Lower lobe of right lung (tissue), 2 donors: ENCODE results near the gene COLGALT1. TPM values are rescaled to one million over a fixed set of nuclear protein-coding genes. Genes with fewer than 3 reads are reported as not detected.
"Not testable (repeated sequence)": the region's sequence is repeated elsewhere in the genome, so short reads cannot be mapped to it uniquely, and the experiment has no call there.

ENCODE experiments used
- ATAC-seq, 2 donors: fragments of 200-7000 bp; cut with Tn5 transposase; one replicate each; pipeline ENCODE4 v1.9.1; 2020 to 2022; ENCODE audit warnings: mild to moderate bottlenecking in 2 of 2, moderate library complexity in 2 of 2
- DNase-seq: peaks from one replicate; pipeline ENCODE4 v3.0.0-alpha.2; 2020
- H3K27ac ChIP-seq: fragments of 200-600 bp; one replicate; pipeline ENCODE4 v1.8.0; 2022
- H3K27me3 ChIP-seq: fragments of 200-600 bp; one replicate; pipeline ENCODE4 v1.8.0; 2022; ENCODE audit warnings: low read depth
- H3K36me3 ChIP-seq: fragments of 200-600 bp; one replicate; pipeline ENCODE4 v1.8.0; 2022; ENCODE audit warnings: mild to moderate bottlenecking
- H3K4me1 ChIP-seq: fragments of 200-600 bp; one replicate; pipeline ENCODE4 v1.8.0; 2022
- H3K4me3 ChIP-seq: fragments of 200-600 bp; one replicate; pipeline ENCODE4 v1.8.0; 2022; ENCODE audit warnings: mild to moderate bottlenecking
- H3K9me3 ChIP-seq: fragments of 200-600 bp; one replicate; pipeline ENCODE4 v1.8.0; 2022
- CTCF ChIP-seq: fragments of 200-600 bp; IDR thresholded peaks from one replicate; pipeline ENCODE4 v1.8.0; 2022; ENCODE audit warnings: antibody characterized with exemption, mild to moderate bottlenecking
- intact Hi-C: fragments of 100-400 bp; cut with DNase I; formaldehyde crosslinking; loops from one replicate; pipeline ENCODE4 v1.11.0; 2022
- long read RNA-seq: library from polyadenylated mRNA; unstranded; transcript quantifications from one replicate; pipeline ENCODE4 v2.0.0, GENCODE V29; 2021
- total RNA-seq: library from RNA; stranded (reverse); fragmentation: NEBNext Ultra II Directional; extraction: Animal tissue kit (Norgen Biotek cat#: 25700); gene quantifications from one replicate; pipeline ENCODE4 v1.2.1, GENCODE V29; 2021
- donor health status: DM: no; HTN: yes; CAD: no; lungs with severe emphysema.

The COLGALT1 gene
- 142 TPM for total RNA-seq
- long read RNA-seq, transcript COLGALT1-201 (12 exons, 3,704 nt): major isoform, 58 of 183 reads
- long read RNA-seq, transcript COLGALT1-202 (2 exons, 2,941 nt): minor isoform, 36 of 183 reads
- long read RNA-seq, partial matches to known transcripts: 51 of 183 reads
- long read RNA-seq, other reads (novel, unspliced or antisense): 38 of 183 reads

- intact Hi-C loops: no loop called here
- peak; percentile 100 for DNase-seq
- H3K27me3 ChIP-seq: no peaks in the 10 kb centered on the region
- peak; percentile 97 to 98 for ATAC-seq
- H3K36me3 ChIP-seq: peaks cover 24% of the 10 kb centered on the region
- H3K9me3 ChIP-seq: no peaks in the 10 kb centered on the region
- no peak for TF ChIP-seq CTCF
- H3K27ac ChIP-seq: peak within 1 kb of the TSS; percentile 89
- H3K4me3 ChIP-seq: peak within 1 kb of the TSS; percentile 87
- H3K4me1 ChIP-seq: peaks cover 50% of the 10 kb centered on the region
Measured at GRCh38 chr19:17555480-17555928, at the start of gene COLGALT1. COLGALT1 (plus strand) TSS chr19:17555649; CDS start chr19:17555714, 65 bp downstream.

- TF ChIP-seq CTCF: no peak
- ATAC-seq (no peak), DNase-seq (no peak)
- Histone ChIP-seq H3K36me3 (peaks cover 22% of the 10 kb centered on the region), H3K4me3 (no peak overlapping the region), H3K27me3 (no peaks in the 10 kb centered on the region), H3K9me3 (no peaks in the 10 kb centered on the region), H3K27ac (no peak overlapping the region), H3K4me1 (peaks cover 28% of the 10 kb centered on the region)
- intact Hi-C loops: no loop called here
Measured at GRCh38 chr19:17506745-17507144, 48.7 kb upstream of the COLGALT1 start.

- Histone ChIP-seq H3K36me3 (peaks cover 22% of the 10 kb centered on the region), H3K4me1 (peaks cover 43% of the 10 kb centered on the region)
- intact Hi-C loops, ATAC-seq, H3K27me3 ChIP-seq, DNase-seq, H3K9me3 ChIP-seq, H3K27ac ChIP-seq, H3K4me3 ChIP-seq: not testable (repeated sequence)
Measured at GRCh38 chr19:17508558-17508933, 46.9 kb upstream of the COLGALT1 start.

GRCh38 chr19:17510220-17510993 is 45.0 kb upstream of the COLGALT1 start:
- H3K9me3 ChIP-seq: no peaks in the 10 kb centered on the region
- H3K27ac ChIP-seq: peak overlapping the region; percentile 99
- DNase-seq (no peak), ATAC-seq (no peak)
- H3K27me3 ChIP-seq: no peaks in the 10 kb centered on the region
- intact Hi-C loops: no loop called here
- peak overlapping the region; percentile 94 for H3K4me3 ChIP-seq
- H3K36me3 ChIP-seq: peaks cover 11% of the 10 kb centered on the region
- H3K4me1 ChIP-seq: peaks cover 43% of the 10 kb centered on the region
- no peak for TF ChIP-seq CTCF

- Histone ChIP-seq H3K4me3 (peak overlapping the region; percentile 94), H3K27me3 (no peaks in the 10 kb centered on the region), H3K27ac (peak overlapping the region; percentile 99), H3K4me1 (peaks cover 43% of the 10 kb centered on the region), H3K9me3 (no peaks in the 10 kb centered on the region), H3K36me3 (peaks cover 10% of the 10 kb centered on the region)
- DNase-seq (peak; percentile 93), ATAC-seq (peak; percentile 89 to 93)
- peak; percentile 29 for TF ChIP-seq CTCF
- intact Hi-C loops: no loop called here
Measured at GRCh38 chr19:17511724-17512573, 43.5 kb upstream of the COLGALT1 start.
